ENCODE results near the gene DPF3. TPM values are rescaled to one million over a fixed set of nuclear protein-coding genes. Genes with fewer than 3 reads are reported as not detected.

The DPF3 gene
- total and polyA plus RNA-seq, 2 donors (not counting 1 experiment from before 2014, with no cell fraction given), result 7.6 to 13.7 TPM

DNA sequence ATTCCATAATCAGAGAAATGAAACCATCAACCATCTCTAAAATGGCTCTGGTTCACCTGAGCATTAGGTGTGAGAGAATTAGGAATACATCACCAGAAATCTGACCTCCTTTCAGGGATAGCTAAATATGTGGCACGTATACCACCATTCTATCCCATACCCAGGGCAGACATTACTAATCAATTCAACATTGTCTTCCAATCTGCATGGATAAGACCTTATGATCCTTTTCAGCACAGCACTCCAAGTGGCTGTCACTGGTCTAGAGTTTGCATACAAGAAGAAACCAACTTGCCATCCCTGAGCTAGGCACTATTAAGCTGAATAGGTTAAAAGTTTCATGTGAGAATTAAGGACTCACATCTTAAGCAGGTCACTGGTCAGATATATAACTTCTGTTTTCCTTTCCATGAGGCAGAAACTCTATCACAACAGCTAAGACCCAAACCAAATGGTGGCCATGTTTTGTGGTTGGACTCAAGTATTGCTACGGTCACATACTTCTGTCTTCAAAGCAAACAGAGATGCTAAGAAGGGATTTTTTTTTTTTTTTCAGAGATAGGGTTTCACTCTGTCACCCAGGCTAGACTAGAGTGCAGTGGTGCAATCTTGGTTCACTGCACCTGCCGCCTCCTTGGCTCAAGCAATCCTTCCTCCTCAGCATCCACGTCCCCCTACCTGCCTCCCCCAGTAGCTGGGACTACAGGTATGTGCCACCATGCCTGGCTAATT lies 249.0 kb downstream of the DPF3 start:
- no peak for DNase-seq (ENCODE audit: low read depth in 2 of 2)
- H3K9me3 ChIP-seq (ENCODE audit: control insufficient read depth, insufficient read depth, low read depth, low read length), result no peaks in the 10 kb centered on the region
- H3K4me1 ChIP-seq (ENCODE audit: control insufficient read depth, extremely low read depth, insufficient read depth, low read length), result peaks cover 19% of the 10 kb centered on the region
- no peaks in the 10 kb centered on the region for H3K79me2 ChIP-seq (ENCODE audit: control insufficient read depth, insufficient read depth, low read length)
- no peak overlapping the region for H3K4me3 ChIP-seq (replicated peaks in 1 of 4; ENCODE audit: control extremely low read depth in 1 of 4, insufficient read depth in 1 of 4, low read depth in 3 of 4, low read length in 4 of 4)
- TF ChIP-seq EZH2 (IDR thresholded peaks at IDR 0.05; ENCODE audit: low read length, missing control alignments) (no peak), CTCF (conservative IDR thresholded peaks at IDR 0.05 in 1 of 2, IDR thresholded peaks at IDR 0.05 in 1 of 2; ENCODE audit: low read depth in 1 of 2, low read length in 2 of 2) (peak in 1 of 2 donors; percentile 4)
- no peak overlapping the region for H2AFZ ChIP-seq (ENCODE audit: low read length)
- H3K27ac ChIP-seq (ENCODE audit: insufficient read depth, low read length), result no peak overlapping the region
- no peaks in the 10 kb centered on the region for H4K20me1 ChIP-seq (ENCODE audit: control insufficient read depth, extremely low read depth, insufficient read depth, low read length)
- H3K36me3 ChIP-seq (ENCODE audit: control insufficient read depth, insufficient read depth, low read length), result no peaks in the 10 kb centered on the region
- H3K9ac ChIP-seq (ENCODE audit: insufficient read depth, low read length), result no peak overlapping the region
- H3K27me3 ChIP-seq (ENCODE audit: control insufficient read depth, insufficient read depth, low read length), result no peaks in the 10 kb centered on the region
- H3K4me2 ChIP-seq (ENCODE audit: extremely low read depth, insufficient read depth, low read length), result no peak overlapping the region

DNA sequence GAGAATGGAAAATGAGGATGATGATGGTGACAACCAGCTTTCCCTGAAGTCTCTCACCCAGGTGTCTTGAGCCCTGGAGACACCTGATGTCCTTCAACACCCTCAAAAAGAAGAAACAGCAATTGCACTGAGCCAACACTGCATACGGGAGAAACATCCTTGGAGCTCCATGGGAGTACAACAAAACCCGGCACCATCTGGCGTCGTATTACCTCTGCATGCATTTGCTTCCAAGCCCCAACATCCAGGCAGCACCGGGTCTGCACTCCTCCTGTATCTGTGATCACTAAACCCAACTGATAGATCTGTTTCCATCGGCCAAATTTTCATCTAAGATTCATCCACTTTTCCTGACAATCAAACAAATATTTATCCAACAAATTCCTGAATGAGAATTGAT lies 249.9 kb downstream of the DPF3 start:
- TF ChIP-seq EZH2 (IDR thresholded peaks at IDR 0.05; ENCODE audit: low read length, missing control alignments) (no peak), CTCF (conservative IDR thresholded peaks at IDR 0.05 in 1 of 2, IDR thresholded peaks at IDR 0.05 in 1 of 2; ENCODE audit: low read depth in 1 of 2, low read length in 2 of 2) (no peak)
- Histone ChIP-seq H2AFZ (ENCODE audit: low read length) (no peak overlapping the region), H3K4me3 (replicated peaks in 1 of 4; ENCODE audit: control extremely low read depth in 1 of 4, insufficient read depth in 1 of 4, low read depth in 3 of 4, low read length in 4 of 4) (no peak overlapping the region), H3K4me1 (ENCODE audit: control insufficient read depth, extremely low read depth, insufficient read depth, low read length) (peaks cover 19% of the 10 kb centered on the region), H3K4me2 (ENCODE audit: extremely low read depth, insufficient read depth, low read length) (no peak overlapping the region), H3K27ac (ENCODE audit: insufficient read depth, low read length) (peak overlapping the region; percentile 82), H3K79me2 (ENCODE audit: control insufficient read depth, insufficient read depth, low read length) (no peaks in the 10 kb centered on the region), H3K27me3 (ENCODE audit: control insufficient read depth, insufficient read depth, low read length) (no peaks in the 10 kb centered on the region), H3K36me3 (ENCODE audit: control insufficient read depth, insufficient read depth, low read length) (no peaks in the 10 kb centered on the region), H3K9ac (ENCODE audit: insufficient read depth, low read length) (no peak overlapping the region), H4K20me1 (ENCODE audit: control insufficient read depth, extremely low read depth, insufficient read depth, low read length) (no peaks in the 10 kb centered on the region), H3K9me3 (ENCODE audit: control insufficient read depth, insufficient read depth, low read depth, low read length) (no peaks in the 10 kb centered on the region)
- DNase-seq (ENCODE audit: low read depth in 2 of 2), result no peak

DNA sequence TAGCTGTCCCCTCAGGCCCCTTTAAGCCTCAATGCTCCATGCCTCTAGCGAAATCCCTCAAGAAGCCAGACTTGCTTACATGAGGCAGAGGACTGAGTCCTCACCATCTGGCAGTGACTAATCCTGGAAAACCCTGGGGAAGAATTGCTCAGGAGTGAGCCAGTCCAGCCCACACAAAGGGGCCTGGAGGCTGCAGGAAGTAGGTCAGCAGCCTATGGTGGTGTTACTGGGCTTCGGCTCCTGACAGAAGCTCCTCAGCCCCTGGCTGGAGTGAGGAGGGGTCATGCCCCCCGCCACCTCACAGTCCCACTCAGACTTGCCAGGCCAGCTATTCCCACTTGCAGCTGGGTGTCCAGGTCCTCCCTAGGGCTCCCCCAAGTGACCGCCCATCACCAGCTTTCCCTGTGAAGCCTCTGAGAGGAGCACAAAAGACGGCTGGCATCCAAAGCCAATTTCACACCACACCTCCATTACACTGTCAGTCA lies 250.5 kb downstream of the DPF3 start:
- Histone ChIP-seq H3K4me1 (ENCODE audit: control insufficient read depth, extremely low read depth, insufficient read depth, low read length) (peaks cover 20% of the 10 kb centered on the region), H3K79me2 (ENCODE audit: control insufficient read depth, insufficient read depth, low read length) (no peaks in the 10 kb centered on the region), H3K9ac (ENCODE audit: insufficient read depth, low read length) (no peak overlapping the region), H3K4me2 (ENCODE audit: extremely low read depth, insufficient read depth, low read length) (peak overlapping the region; percentile 7), H2AFZ (ENCODE audit: low read length) (no peak overlapping the region), H3K36me3 (ENCODE audit: control insufficient read depth, insufficient read depth, low read length) (no peaks in the 10 kb centered on the region), H3K9me3 (ENCODE audit: control insufficient read depth, insufficient read depth, low read depth, low read length) (no peaks in the 10 kb centered on the region), H3K27ac (ENCODE audit: insufficient read depth, low read length) (peak overlapping the region; percentile 82), H4K20me1 (ENCODE audit: control insufficient read depth, extremely low read depth, insufficient read depth, low read length) (no peaks in the 10 kb centered on the region), H3K27me3 (ENCODE audit: control insufficient read depth, insufficient read depth, low read length) (no peaks in the 10 kb centered on the region), H3K4me3 (replicated peaks in 1 of 4; ENCODE audit: control extremely low read depth in 1 of 4, insufficient read depth in 1 of 4, low read depth in 3 of 4, low read length in 4 of 4) (no peak overlapping the region)
- no peak for TF ChIP-seq CTCF (conservative IDR thresholded peaks at IDR 0.05 in 1 of 2, IDR thresholded peaks at IDR 0.05 in 1 of 2; ENCODE audit: low read depth in 1 of 2, low read length in 2 of 2)
- no peak for TF ChIP-seq EZH2 (IDR thresholded peaks at IDR 0.05; ENCODE audit: low read length, missing control alignments)
- DNase-seq (ENCODE audit: low read depth in 2 of 2), result peak; percentile 96 to 100

Data from fibroblast of lung (primary cell).